ENCODE data around the gene SIAH1.

- TF ChIP-seq EZH2 (IDR thresholded peaks at IDR 0.05; ENCODE audit: borderline replicate concordance): no peak
- no peak for TF ChIP-seq CTCF (IDR thresholded peaks at IDR 0.05; ENCODE audit: poor library complexity)
Observed at GRCh38 chr16:48378836-48379235, 6.4 kb downstream of the SIAH1 start.

Measured in hepatocyte (in vitro differentiated cells).